Astrocyte of the cerebellum (primary cell): ENCODE measurements around the gene EARS2.
"Not testable (repeated sequence)": the region's sequence is repeated elsewhere in the genome, so short reads cannot be mapped to it uniquely, and the experiment has no call there.

Experiments
- DNase-seq: peaks from one replicate; pipeline ENCODE4 v3.0.0-alpha.2; 2011; ENCODE audit warnings: low read depth
- H3K4me3 ChIP-seq: 2 replicates; pipeline ENCODE4 v1.5.1; 2011; ENCODE audit warnings: mild to moderate bottlenecking, low read depth, low read length, moderate library complexity
- CTCF ChIP-seq: IDR thresholded peaks from 2 replicates; pipeline ENCODE4 v1.5.1; 2012; ENCODE audit warnings: low read length, low read depth, moderate library complexity, mild to moderate bottlenecking; ENCODE audit errors: missing control alignments
- in situ Hi-C: cut with HindIII; loops from 2 replicates; pipeline ENCODE4 v1.10.0; 2017; ENCODE audit warnings: low sequenced_read_pairs

Gene EARS2

GRCh38 chr16:23486480-23486879 lies 70.7 kb downstream of the EARS2 start:
- in situ Hi-C loops, result no loop called here
- no peak for DNase-seq

GRCh38 chr16:23485841-23486240 lies 71.3 kb downstream of the EARS2 start:
- in situ Hi-C loops, result no loop called here
- DNase-seq, result no peak
- TF ChIP-seq CTCF, result no peak
- H3K4me3 ChIP-seq, result no peak overlapping the region

More at GRCh38 chr16:23486480-23486879, 70.7 kb downstream of the EARS2 start:
- TF ChIP-seq CTCF, result no peak
- no peak overlapping the region for H3K4me3 ChIP-seq

- no peak for DNase-seq
- in situ Hi-C loops, result no loop called here
- no peak overlapping the region for H3K4me3 ChIP-seq
- TF ChIP-seq CTCF, result no peak
Observed at GRCh38 chr16:23485257-23485614, 71.9 kb downstream of the EARS2 start.

GRCh38 chr16:23484510-23485256 lies 72.5 kb downstream of the EARS2 start:
- no peak for TF ChIP-seq CTCF
- no peak for DNase-seq
- in situ Hi-C loops, result no loop called here

GRCh38 chr16:23483492-23483891 lies 73.7 kb downstream of the EARS2 start:
- in situ Hi-C loops, H3K4me3 ChIP-seq, DNase-seq: not testable (repeated sequence)

More at GRCh38 chr16:23484510-23485256, 72.5 kb downstream of the EARS2 start:
- no peak overlapping the region for H3K4me3 ChIP-seq

- in situ Hi-C loops, result no loop called here
- no peak for TF ChIP-seq CTCF
- H3K4me3 ChIP-seq, result no peak overlapping the region
- DNase-seq, result no peak
Observed at GRCh38 chr16:23482778-23483177, 74.4 kb downstream of the EARS2 start.

GRCh38 chr16:23480257-23480656 lies 76.9 kb downstream of the EARS2 start:
- no peak for DNase-seq
- no peak overlapping the region for H3K4me3 ChIP-seq
- no peak for TF ChIP-seq CTCF
- in situ Hi-C loops, result no loop called here
